GM10248 (cell line): ENCODE measurements around the gene CLTRN.
"Not testable (repeated sequence)": the region's sequence is repeated elsewhere in the genome, so short reads cannot be mapped to it uniquely, and the experiment has no call there.

ENCODE experiments used
- CTCF ChIA-PET: fragments of 300-600 bp; sonication (Branson Sonifier 250); formaldehyde crosslinking; extraction: SDS; loops from one replicate; lab custom pipeline; 2021; ENCODE audit warnings: antibody characterized with exemption; lab: Yijun Ruan, JAX
- POLR2A ChIA-PET: fragments of 350-650 bp; sonication (Branson Sonifier 250); formaldehyde crosslinking; extraction: SDS; loops from one replicate; lab custom pipeline; 2020; ENCODE audit warnings: antibody characterized with exemption; lab: Yijun Ruan, JAX
- DNase-seq: peaks from one replicate; pipeline ENCODE4 v3.0.0; 2012; ENCODE audit errors: extremely low spot score
- CTCF ChIP-seq: IDR thresholded peaks from 2 replicates; pipeline ENCODE4 v1.5.1; 2012; ENCODE audit warnings: mild to moderate bottlenecking, low read depth; ENCODE audit errors: extremely low read depth, missing control alignments, control extremely low read depth

The CLTRN gene

GRCh38 chrX:15653961-15654360, 10.6 kb downstream of the CLTRN start:
- TF ChIP-seq CTCF = no peak
- DNase-seq = no peak
- ChIA-PET POLR2A (no interaction called here), CTCF (no interaction called here)

- CTCF ChIA-PET, POLR2A ChIA-PET, DNase-seq: not testable (repeated sequence)
These were observed 17.1 kb downstream of the CLTRN start for GRCh38 chrX:15647510-15647909.

DNA sequence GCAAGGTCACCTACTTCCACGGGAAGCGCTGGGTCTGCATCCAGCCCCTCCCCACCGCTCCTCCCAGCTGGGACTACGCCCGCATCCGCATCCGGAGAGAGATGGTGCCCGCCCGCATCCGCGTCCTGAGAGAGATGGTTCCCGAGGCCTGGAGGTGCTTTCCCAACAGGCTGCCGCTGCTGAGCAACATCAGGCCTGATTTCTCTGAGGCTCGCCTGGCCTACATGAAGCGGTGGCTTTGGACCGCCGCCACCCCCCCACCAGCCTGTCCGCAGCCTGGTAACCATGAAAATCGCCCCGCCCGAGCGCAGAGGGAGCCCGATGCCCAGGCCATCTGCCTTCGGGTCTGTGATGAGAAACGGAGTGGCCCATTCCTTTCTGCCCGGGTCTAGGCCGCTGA, 18.1 kb downstream of the CLTRN start:
- no peak for TF ChIP-seq CTCF
- no peak for DNase-seq
- ChIA-PET CTCF (no interaction called here), POLR2A (no interaction called here)

- ChIA-PET CTCF (no interaction called here), POLR2A (no interaction called here)
- DNase-seq = no peak
- TF ChIP-seq CTCF = no peak
These were observed 18.6 kb downstream of the CLTRN start for GRCh38 chrX:15646031-15646430.

- no peak for DNase-seq
- ChIA-PET CTCF (no interaction called here), POLR2A (no interaction called here)
- TF ChIP-seq CTCF = no peak
These were observed 19.3 kb downstream of the CLTRN start for GRCh38 chrX:15645266-15645665.

DNA sequence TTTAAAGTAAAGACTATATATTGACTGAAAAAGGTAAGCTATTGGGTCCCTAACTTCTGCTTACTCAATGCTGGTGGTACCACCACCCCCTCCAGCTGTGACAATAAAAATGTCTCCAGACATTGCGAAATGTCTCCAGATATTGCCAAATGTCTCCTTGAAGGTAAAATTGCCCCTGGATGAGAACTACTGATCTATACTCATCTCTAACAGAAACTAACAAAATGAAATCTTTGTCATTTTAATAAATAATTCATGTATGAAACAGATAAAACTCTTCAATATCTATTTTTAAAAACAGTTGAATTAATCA, 20.1 kb downstream of the CLTRN start:
- ChIA-PET POLR2A (no interaction called here), CTCF (no interaction called here)
- no peak for DNase-seq
- no peak for TF ChIP-seq CTCF

DNA sequence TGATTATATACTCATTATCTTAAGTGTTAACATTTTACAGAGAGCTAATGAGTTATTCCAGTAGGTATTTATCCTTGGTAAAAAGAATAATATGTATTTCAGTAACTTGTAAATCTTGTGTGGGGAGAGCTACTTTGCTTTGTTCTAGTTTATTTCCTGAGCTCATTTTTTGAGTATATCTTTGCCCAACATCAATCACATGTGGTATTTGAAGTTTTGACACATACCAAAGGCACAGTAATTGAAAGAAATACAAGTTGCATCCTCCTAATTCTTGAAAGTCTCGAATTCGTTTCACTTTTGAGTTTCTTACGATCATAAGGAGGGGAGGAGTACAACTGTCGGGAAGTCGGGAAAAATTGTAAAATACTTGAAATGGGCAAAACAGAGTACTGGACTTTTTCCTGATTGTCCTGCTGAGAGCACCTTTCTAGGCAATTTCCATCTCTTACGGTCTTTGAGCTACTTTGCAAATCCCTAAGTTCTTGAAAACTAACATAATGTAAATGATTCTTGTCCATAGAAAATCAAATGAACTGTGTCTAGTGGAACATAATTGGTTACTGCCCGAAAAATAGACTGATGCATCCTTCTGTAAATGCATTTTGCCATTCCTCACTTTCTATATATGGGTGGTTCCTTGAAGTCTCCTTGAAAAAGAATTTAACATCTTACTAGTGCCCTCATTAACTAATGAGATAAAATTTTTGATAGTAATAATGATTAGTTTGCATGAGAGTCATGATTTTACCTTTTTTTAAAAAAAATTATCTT, 20.6 kb downstream of the CLTRN start:
- POLR2A ChIA-PET = no interaction called here
- TF ChIP-seq CTCF = no peak
- DNase-seq = no peak
- CTCF ChIA-PET = interaction anchor here (1.2 kb wide), 1 partner anchor 12 kb away, joined by 4 read pairs; no protein-coding TSS in a partner anchor
